ENCODE data around the gene RTN4R. TPM values are rescaled to one million over a fixed set of nuclear protein-coding genes. Genes with fewer than 3 reads are reported as not detected.

RTN4R gene
- total and polyA plus RNA-seq, 2 donors from 2014 or later: 1.2 to 2.5 TPM

DNA sequence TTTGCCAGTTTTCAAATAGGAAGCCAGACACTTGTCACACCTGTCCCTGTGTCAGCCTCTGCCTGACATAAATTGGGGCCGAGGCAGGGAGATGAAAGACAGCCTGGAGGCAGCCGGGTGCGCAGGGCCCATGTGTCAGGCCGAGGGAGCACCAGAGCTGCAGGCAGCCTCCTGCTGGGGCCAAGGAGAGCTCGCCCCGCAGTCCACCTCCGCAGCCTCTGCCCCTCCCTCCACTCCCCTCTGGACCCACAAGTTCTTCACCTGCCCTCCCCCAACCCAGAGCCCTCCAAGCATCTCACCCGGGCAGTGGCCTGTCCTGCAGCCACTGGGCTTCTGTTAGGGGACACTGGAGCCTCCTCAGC is 8.8 kb downstream of the RTN4R start:
- no peak for FAIRE-seq

DNA sequence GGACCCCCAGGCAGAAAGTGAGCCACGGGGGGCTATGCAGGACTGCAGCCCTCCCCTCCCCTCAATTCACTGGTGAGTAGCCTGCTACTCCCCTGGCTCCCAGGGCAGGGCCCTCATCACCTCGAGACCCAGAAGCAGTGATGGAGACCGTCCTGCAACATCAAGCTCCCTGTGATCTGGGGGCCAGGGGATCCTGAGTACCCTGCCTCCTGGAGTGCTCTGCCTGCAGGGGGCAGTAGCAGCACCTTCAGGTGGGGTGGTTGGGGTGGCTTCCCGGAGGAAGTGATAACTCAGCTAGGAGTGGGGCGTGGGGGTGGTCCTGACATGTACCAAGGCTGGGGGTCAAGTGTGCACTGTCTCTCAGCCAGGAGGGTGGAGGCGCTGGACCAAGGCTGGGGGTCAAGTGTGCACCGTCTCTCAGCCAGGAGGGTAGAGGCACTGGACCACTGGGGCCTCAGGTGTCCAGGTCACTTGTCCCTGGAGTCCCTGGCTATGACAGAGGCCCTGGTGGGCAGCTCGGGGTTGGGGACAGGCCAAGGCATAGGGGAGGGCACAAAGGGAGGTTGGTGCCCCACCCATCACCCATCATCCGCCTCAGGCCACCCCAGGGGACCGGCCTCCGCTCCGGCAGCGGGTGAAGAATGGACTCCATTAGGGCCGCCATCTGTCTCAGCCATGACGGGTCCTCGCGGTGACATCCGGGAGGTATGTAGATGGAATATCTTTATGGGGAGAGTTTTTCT is 9.4 kb downstream of the RTN4R start:
- DNase-seq (no peak), FAIRE-seq (no peak)
- Histone ChIP-seq H3K27ac (ENCODE audit: low read depth in 2 of 2, low read length in 2 of 2) (no peak overlapping the region), H3K9me3 (ENCODE audit: control insufficient read depth in 2 of 3, insufficient read depth in 1 of 3, low read length in 3 of 3) (no peaks in the 10 kb centered on the region), H3K27me3 (ENCODE audit: control insufficient read depth, insufficient read depth, low read length) (no peaks in the 10 kb centered on the region), H3K36me3 (ENCODE audit: control insufficient read depth in 2 of 3, insufficient read depth in 3 of 3, low read length in 3 of 3) (no peaks in the 10 kb centered on the region), H3K4me1 (ENCODE audit: control insufficient read depth in 2 of 3, insufficient read depth in 2 of 3, low read depth in 1 of 3, low read length in 3 of 3) (no peaks in the 10 kb centered on the region), H3K4me3 (ENCODE audit: low read length in 3 of 3) (no peak overlapping the region), H3K9ac (ENCODE audit: low read length in 3 of 3) (no peak overlapping the region)
- intact Hi-C loops (cut with DNase I): no loop called here
- TF ChIP-seq, protein P1, sequence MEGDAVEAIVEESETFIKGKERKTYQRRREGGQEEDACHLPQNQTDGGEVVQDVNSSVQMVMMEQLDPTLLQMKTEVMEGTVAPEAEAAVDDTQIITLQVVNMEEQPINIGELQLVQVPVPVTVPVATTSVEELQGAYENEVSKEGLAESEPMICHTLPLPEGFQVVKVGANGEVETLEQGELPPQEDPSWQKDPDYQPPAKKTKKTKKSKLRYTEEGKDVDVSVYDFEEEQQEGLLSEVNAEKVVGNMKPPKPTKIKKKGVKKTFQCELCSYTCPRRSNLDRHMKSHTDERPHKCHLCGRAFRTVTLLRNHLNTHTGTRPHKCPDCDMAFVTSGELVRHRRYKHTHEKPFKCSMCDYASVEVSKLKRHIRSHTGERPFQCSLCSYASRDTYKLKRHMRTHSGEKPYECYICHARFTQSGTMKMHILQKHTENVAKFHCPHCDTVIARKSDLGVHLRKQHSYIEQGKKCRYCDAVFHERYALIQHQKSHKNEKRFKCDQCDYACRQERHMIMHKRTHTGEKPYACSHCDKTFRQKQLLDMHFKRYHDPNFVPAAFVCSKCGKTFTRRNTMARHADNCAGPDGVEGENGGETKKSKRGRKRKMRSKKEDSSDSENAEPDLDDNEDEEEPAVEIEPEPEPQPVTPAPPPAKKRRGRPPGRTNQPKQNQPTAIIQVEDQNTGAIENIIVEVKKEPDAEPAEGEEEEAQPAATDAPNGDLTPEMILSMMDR (IDR thresholded peaks at IDR 0.05; ENCODE audit: borderline replicate concordance, extremely low read depth, insufficient read depth): no peak

More for the DNA sequence above, 8.8 kb downstream of the RTN4R start:
- H3K9me3 ChIP-seq (ENCODE audit: control insufficient read depth in 2 of 3, insufficient read depth in 1 of 3, low read length in 3 of 3): no peaks in the 10 kb centered on the region
- H3K4me3 ChIP-seq (ENCODE audit: low read length in 3 of 3): no peak overlapping the region
- H3K27me3 ChIP-seq (ENCODE audit: control insufficient read depth, insufficient read depth, low read length): no peaks in the 10 kb centered on the region
- H3K9ac ChIP-seq (ENCODE audit: low read length in 3 of 3): no peak overlapping the region
- H3K36me3 ChIP-seq (ENCODE audit: control insufficient read depth in 2 of 3, insufficient read depth in 3 of 3, low read length in 3 of 3): no peaks in the 10 kb centered on the region
- no peak overlapping the region for H3K27ac ChIP-seq (ENCODE audit: low read depth in 2 of 2, low read length in 2 of 2)
- intact Hi-C loops (cut with DNase I): no loop called here
- no peak for DNase-seq
- no peaks in the 10 kb centered on the region for H3K4me1 ChIP-seq (ENCODE audit: control insufficient read depth in 2 of 3, insufficient read depth in 2 of 3, low read depth in 1 of 3, low read length in 3 of 3)
- TF ChIP-seq, protein P1 (IDR thresholded peaks at IDR 0.05; ENCODE audit: borderline replicate concordance, extremely low read depth, insufficient read depth): no peak

- Histone ChIP-seq H3K27me3 (ENCODE audit: control insufficient read depth, insufficient read depth, low read length) (no peaks in the 10 kb centered on the region), H3K36me3 (ENCODE audit: control insufficient read depth in 2 of 3, insufficient read depth in 3 of 3, low read length in 3 of 3) (no peaks in the 10 kb centered on the region), H3K9ac (ENCODE audit: low read length in 3 of 3) (no peak overlapping the region), H3K27ac (ENCODE audit: low read depth in 2 of 2, low read length in 2 of 2) (no peak overlapping the region), H3K9me3 (ENCODE audit: control insufficient read depth in 2 of 3, insufficient read depth in 1 of 3, low read length in 3 of 3) (no peaks in the 10 kb centered on the region), H3K4me1 (ENCODE audit: control insufficient read depth in 2 of 3, insufficient read depth in 2 of 3, low read depth in 1 of 3, low read length in 3 of 3) (no peaks in the 10 kb centered on the region), H3K4me3 (ENCODE audit: low read length in 3 of 3) (no peak overlapping the region)
- FAIRE-seq (no peak), DNase-seq (no peak)
- TF ChIP-seq, protein P1 (IDR thresholded peaks at IDR 0.05; ENCODE audit: borderline replicate concordance, extremely low read depth, insufficient read depth): no peak
- intact Hi-C loops (cut with DNase I): no loop called here
These were observed 10.2 kb downstream of the RTN4R start for GRCh38 chr22:20258021-20258299.
